Cardiac muscle cell (in vitro differentiated cells and primary cell): ENCODE measurements around the gene RAD1. TPM values are rescaled to one million over a fixed set of nuclear protein-coding genes. Genes with fewer than 3 reads are reported as not detected.

Experiments
- DNase-seq, 2 donors: peaks; one replicate each; pipeline versions ENCODE4 v3.0.0 to v3.0.0-alpha.2; 2010 to 2017; ENCODE audit warnings: low read depth in 1 of 2, low spot score in 1 of 2
- H3K27ac ChIP-seq: fragments of 200-600 bp; sonication (generic); 2 replicates; pipeline ENCODE4 v1.5.1; 2016
- H3K27me3 ChIP-seq: fragments of 200-600 bp; sonication (generic); 2 replicates; pipeline ENCODE4 v1.6.0; 2016; ENCODE audit warnings: control low read depth
- H3K36me3 ChIP-seq: fragments of 200-600 bp; sonication (generic); 2 replicates; pipeline ENCODE4 v1.5.1; 2016; ENCODE audit warnings: control low read depth
- H3K4me1 ChIP-seq: fragments of 200-600 bp; sonication (generic); 2 replicates; pipeline ENCODE4 v1.8.1; 2017; ENCODE audit warnings: low read depth, mild to moderate bottlenecking, mixed run types
- H3K4me3 ChIP-seq: fragments of 200-600 bp; sonication (generic); 2 replicates; pipeline ENCODE4 v1.5.1; 2016; ENCODE audit warnings: mild to moderate bottlenecking
- H3K9me3 ChIP-seq: fragments of 200-600 bp; sonication (generic); 2 replicates; pipeline ENCODE4 v1.5.1; 2017; ENCODE audit warnings: low read depth, mild to moderate bottlenecking, control low read depth
- CTCF ChIP-seq: IDR thresholded peaks from 2 replicates; pipeline ENCODE4 v1.5.1; 2012; ENCODE audit warnings: low read depth, mild to moderate bottlenecking, low read length
- polyA plus RNA-seq: library from polyadenylated mRNA; unstranded; fragments of >200 nt; fragmentation: Nextera tagmentation; extraction: Ambion mirVana; gene quantifications from 2 replicates; pipeline ENCODE4 v1.2.1, GENCODE V29; 2016
- total RNA-seq: library from RNA; depleted of rRNA; stranded (reverse); fragments of >200 nt; gene quantifications from 2 replicates; pipeline ENCODE4 v1.2.3, GENCODE V29; 2016

The RAD1 gene
- total and polyA plus RNA-seq, 2 experiments from 2014 or later = 14.1 to 35.1 TPM

GRCh38 chr5:34892414-34892813 is 22.9 kb downstream of the RAD1 start:
- Histone ChIP-seq H3K4me1 (no peaks in the 10 kb centered on the region), H3K27me3 (no peaks in the 10 kb centered on the region), H3K4me3 (no peak overlapping the region), H3K9me3 (no peaks in the 10 kb centered on the region), H3K36me3 (no peaks in the 10 kb centered on the region), H3K27ac (no peak overlapping the region)
- no peak for TF ChIP-seq CTCF
- no peak for DNase-seq

GRCh38 chr5:34891981-34892380 is 23.3 kb downstream of the RAD1 start:
- H3K36me3 ChIP-seq = no peaks in the 10 kb centered on the region
- TF ChIP-seq CTCF = no peak
- H3K4me1 ChIP-seq = no peaks in the 10 kb centered on the region
- H3K27me3 ChIP-seq = no peaks in the 10 kb centered on the region
- H3K27ac ChIP-seq = no peak overlapping the region
- H3K9me3 ChIP-seq = no peaks in the 10 kb centered on the region
- H3K4me3 ChIP-seq = no peak overlapping the region
- peak in 1 of 2 donors; percentile 88 for DNase-seq

- TF ChIP-seq CTCF = no peak
- Histone ChIP-seq H3K9me3 (no peaks in the 10 kb centered on the region), H3K4me3 (no peak overlapping the region), H3K4me1 (no peaks in the 10 kb centered on the region), H3K27ac (no peak overlapping the region), H3K36me3 (no peaks in the 10 kb centered on the region), H3K27me3 (no peaks in the 10 kb centered on the region)
- no peak for DNase-seq
Measured at GRCh38 chr5:34889394-34889793, 25.9 kb downstream of the RAD1 start.

- DNase-seq = no peak
- H3K27ac ChIP-seq = no peak overlapping the region
- H3K9me3 ChIP-seq = no peaks in the 10 kb centered on the region
- no peaks in the 10 kb centered on the region for H3K27me3 ChIP-seq
- no peaks in the 10 kb centered on the region for H3K4me1 ChIP-seq
- H3K36me3 ChIP-seq = no peaks in the 10 kb centered on the region
- no peak for TF ChIP-seq CTCF
- H3K4me3 ChIP-seq = no peak overlapping the region
Measured at GRCh38 chr5:34886392-34887119, 28.7 kb downstream of the RAD1 start.

- no peak for DNase-seq
- Histone ChIP-seq H3K4me3 (no peak overlapping the region), H3K4me1 (no peaks in the 10 kb centered on the region), H3K27me3 (no peaks in the 10 kb centered on the region), H3K27ac (no peak overlapping the region), H3K36me3 (no peaks in the 10 kb centered on the region), H3K9me3 (no peaks in the 10 kb centered on the region)
- no peak for TF ChIP-seq CTCF
Measured at GRCh38 chr5:34881246-34881645, 34.1 kb downstream of the RAD1 start.
